NB4 (cell line): ENCODE data around the gene C17orf113.

Experiments
- DNase-seq: peaks from one replicate; pipeline ENCODE4 v3.0.0; 2010; ENCODE audit warnings: low read depth
- H3K4me3 ChIP-seq: one replicate; pipeline ENCODE4 v1.5.1; 2011; ENCODE audit warnings: mild to moderate bottlenecking, low read depth, low read length, moderate library complexity
- CTCF ChIP-seq: IDR thresholded peaks from one replicate; pipeline ENCODE4 v1.5.1; 2012; ENCODE audit warnings: low read depth, low read length
- MYC ChIP-seq: IDR thresholded peaks from 2 replicates; pipeline ENCODE4 v1.6.1; 2011; ENCODE audit warnings: low read depth, low read length
- POLR2A ChIP-seq: IDR thresholded peaks from 2 replicates; pipeline ENCODE4 v1.6.1; 2011; ENCODE audit warnings: mild to moderate bottlenecking; ENCODE audit not compliant: insufficient read length; ENCODE audit errors: extremely low read depth
- TF ChIP-seq, protein P1 (sequence below): IDR thresholded peaks from 2 replicates; pipeline ENCODE4 v1.6.1; 2011; ENCODE audit warnings: low read depth, low read length

C17orf113 gene

DNA sequence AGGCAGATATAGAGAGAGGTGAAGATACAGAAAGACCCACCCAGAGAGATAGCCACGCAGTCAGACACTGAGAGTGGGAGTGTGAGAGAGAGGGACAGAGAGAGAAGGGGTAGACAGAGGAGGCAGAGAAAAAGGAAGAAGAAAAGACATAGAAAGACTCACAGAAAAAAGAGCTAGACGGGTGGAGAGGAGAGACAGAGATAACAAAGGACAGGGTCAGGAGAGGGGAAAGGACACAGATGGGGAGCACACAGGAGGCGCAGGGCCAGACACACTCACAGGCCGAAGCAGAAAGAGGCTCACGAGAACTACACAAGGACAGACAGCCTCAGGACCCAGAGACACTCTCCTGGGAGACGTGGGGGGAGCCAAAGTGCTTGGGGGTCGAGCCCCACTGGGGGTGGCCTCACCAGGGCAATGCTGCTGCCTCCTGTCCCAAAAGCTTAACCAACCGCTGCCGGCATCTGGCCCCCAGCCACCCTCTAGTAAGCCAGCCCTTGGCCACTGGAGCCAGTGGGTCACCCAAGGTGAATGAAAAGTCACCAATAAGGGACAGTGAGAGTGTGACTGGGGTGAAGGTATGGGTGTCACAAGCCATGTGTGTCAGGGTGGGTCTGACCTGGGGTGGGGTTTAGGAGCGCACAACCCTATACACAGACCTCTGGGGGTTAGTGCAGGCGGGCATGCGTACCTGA lies 44.1 kb upstream of the C17orf113 start:
- TF ChIP-seq, protein P1, sequence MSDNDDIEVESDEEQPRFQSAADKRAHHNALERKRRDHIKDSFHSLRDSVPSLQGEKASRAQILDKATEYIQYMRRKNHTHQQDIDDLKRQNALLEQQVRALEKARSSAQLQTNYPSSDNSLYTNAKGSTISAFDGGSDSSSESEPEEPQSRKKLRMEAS = no peak
- TF ChIP-seq MYC (no peak), CTCF (no peak), POLR2A (no peak)
- no peak for DNase-seq

DNA sequence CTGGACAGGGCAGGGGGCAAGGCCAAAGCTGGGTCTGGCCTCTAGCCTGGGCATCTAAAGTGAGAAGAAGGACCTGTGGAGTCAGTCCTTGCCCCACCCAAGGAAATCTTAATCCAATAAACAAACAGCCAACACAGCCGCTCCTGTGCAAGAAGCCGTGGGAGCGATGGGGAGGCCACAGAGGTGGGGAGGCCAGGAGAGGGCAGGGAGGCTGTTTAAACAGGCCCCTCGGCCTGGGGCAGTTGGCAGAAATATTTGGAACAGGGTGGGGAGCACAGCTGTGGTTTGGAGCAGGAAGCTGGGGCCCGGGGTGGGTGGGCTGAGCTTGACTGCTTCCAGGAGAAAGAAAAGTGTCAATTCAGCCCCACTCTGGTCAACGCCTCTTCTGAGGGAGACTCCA lies 42.5 kb upstream of the C17orf113 start:
- no peak for TF ChIP-seq CTCF
- TF ChIP-seq POLR2A = no peak
- TF ChIP-seq, protein P1 = no peak
- TF ChIP-seq MYC = no peak
- DNase-seq = no peak
- no peak overlapping the region for H3K4me3 ChIP-seq

More for the DNA sequence above, 44.1 kb upstream of the C17orf113 start:
- no peak overlapping the region for H3K4me3 ChIP-seq

DNA sequence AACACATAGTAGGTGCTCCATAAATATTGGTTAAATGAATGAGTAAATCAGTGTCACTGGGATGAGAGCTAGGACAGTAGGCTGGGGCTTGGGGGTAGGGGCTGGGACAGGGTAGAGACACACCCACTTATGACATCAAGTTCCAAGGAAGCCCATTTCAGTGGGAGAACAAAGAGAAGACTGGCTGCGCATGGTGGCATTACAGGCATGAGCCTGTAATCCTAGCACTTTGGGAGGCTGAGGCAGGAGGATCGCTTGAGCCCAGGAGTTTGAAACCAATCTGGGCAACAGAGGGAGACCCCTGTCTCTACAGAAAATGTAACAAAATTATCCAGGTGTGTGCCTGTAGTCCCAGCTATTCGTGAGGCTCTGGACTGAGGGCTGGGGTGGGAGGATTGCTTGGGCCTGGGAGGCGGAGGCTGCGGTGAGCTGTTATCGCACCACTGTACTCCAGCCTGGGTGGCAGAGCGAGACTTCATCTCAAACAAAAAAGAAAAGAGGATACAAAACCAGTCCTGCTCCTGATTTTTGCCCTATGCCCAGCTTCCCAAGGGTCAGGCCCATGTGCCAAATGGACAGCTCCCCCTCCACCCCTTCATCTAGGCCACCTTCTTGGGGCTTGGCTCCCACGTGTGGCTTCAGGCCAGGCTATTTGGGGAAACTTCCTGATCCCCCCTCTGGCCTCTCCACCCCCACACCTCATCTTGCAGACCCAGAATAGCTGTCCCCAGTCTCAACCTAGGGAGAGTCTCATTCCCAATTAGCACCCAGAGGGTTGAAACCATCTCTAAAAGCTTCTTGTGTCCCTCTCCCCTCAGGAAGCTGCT lies 40.8 kb upstream of the C17orf113 start:
- TF ChIP-seq POLR2A = no peak
- TF ChIP-seq, protein P1 = no peak
- no peak for TF ChIP-seq CTCF
- no peak for TF ChIP-seq MYC
- no peak overlapping the region for H3K4me3 ChIP-seq
- no peak for DNase-seq

GRCh38 chr17:42088736-42089135 lies 38.3 kb upstream of the C17orf113 start:
- H3K4me3 ChIP-seq = no peak overlapping the region
- no peak for DNase-seq
- no peak for TF ChIP-seq CTCF
- no peak for TF ChIP-seq MYC
- no peak for TF ChIP-seq POLR2A
- TF ChIP-seq, protein P1 = no peak

DNA sequence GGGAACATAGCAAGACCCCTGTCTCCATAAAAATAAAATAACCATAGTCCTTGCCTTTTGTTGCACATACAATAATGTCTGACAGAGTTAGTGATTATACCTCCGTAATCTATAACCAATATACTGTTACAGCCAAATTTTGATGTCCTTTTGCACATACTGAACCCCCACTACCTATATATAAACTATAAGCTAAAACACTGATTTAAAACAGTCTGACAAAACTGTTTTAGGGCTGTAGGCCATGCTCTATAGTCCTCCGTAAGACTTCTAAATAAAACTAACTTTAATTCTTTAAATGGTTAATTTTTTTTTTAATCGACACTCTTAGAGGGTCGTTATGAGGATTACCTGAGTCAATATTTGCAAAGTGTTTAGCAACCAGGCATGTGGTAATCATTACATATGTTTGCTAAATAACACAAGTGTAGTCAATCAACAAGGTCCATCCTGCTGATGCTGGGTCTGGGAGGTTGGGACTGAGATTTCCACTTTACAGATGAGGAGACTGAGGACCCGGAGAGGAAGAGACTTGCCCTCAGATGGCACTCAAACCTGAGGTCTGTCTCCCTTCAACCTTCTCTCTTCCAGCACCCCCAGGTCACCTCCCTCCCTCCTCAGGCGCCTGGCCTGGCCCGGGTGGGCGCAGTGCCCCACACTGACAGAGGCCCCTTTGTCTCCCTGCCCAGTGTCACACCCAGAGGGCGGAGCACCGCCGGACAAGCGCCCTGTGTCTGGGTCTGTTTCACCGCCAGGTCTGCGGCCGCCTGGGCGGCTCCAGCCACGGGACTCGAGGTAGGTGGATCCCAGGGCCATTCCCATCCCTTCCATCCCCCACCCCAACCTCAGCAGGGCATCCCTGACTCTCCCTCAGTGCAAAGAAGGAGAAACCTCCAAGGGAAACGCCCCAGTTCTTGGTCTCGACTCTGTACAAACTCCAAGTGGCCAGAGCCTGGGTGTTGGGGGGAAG lies 37.6 kb upstream of the C17orf113 start:
- no peak overlapping the region for H3K4me3 ChIP-seq
- TF ChIP-seq MYC (no peak), CTCF (no peak), POLR2A (no peak)
- TF ChIP-seq, protein P1 = no peak
- no peak for DNase-seq
